VCaP (cell line): ENCODE data around the gene RNASEH2A.

Source experiments
- H3K27ac ChIP-seq: fragments of 450-650 bp; 2 replicates; pipeline ENCODE4 v1.5.1; 2017
- CTCF ChIP-seq: fragments of 450-650 bp; conservative IDR thresholded peaks from 2 replicates; pipeline ENCODE4 v1.5.1; 2017; ENCODE audit warnings: mild to moderate bottlenecking, moderate library complexity

RNASEH2A gene

DNA sequence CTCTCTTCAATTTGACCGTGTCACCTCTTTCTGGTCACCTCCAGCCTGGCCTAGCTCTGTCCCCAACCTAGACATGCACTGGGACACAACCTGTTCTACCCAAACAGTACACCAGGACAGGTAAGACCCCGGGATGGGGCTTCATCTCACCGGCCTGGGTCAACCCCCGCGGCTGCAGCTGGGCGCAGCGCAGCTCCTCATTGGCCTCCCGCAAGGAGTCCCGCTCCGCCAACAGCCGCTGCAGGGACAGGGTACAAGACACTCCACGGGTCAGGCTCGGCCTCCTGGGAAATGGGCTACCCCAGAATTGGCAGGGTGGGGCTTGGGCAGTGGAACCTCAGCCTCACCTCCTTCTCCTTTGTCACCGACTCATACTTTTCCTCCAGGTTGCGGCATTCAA is 38.7 kb upstream of the RNASEH2A start:
- no peak overlapping the region for H3K27ac ChIP-seq
- no peak for TF ChIP-seq CTCF

DNA sequence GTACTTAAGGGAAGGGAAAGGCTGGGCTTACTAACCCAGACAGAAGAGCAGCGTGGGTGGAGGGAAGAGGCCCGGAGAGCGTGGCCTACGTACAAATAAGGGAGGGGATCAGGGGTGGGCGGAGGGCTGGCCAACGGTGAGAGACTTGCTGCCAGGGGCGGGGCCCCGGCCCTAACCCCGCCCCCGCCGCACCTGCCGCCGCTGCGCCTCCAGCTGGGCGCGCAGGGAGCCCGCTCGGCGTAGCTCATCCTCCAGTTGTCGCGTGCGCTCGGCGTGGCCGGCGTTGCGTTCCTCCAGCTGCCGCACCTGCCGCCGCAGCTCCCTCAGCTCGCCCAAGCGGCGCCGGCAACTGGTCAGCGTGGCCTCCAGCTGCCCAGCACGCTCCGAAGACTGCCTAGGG is 36.7 kb upstream of the RNASEH2A start:
- TF ChIP-seq CTCF: no peak
- H3K27ac ChIP-seq: no peak overlapping the region

- no peak for TF ChIP-seq CTCF
- no peak overlapping the region for H3K27ac ChIP-seq
These were observed 35.5 kb upstream of the RNASEH2A start for GRCh38 chr19:12770922-12771321.

GRCh38 chr19:12772323-12772722 is 34.1 kb upstream of the RNASEH2A start:
- TF ChIP-seq CTCF: no peak
- 0 out of 2 replicates have a peak overlapping the region, but pooled peaks have one; percentile 93 for H3K27ac ChIP-seq

DNA sequence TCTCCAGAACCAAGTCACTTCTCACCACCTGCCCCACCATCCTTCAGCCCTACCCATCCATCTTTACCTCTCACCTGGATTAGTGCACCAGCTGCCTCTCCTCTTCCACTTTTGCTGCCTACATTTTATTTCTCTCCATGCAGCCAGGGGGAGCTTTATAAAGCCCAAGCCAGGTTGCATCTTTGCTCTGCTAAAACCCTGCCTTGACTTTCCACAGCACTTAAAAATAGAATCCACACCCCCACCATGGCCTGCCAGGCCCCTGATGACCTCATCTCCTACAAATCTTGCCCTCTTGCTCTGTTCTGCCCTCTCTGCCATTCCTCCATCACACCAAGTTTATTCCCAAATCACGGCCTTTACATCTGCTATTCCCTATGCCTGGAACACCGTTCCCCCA is 32.8 kb upstream of the RNASEH2A start:
- 0 out of 2 replicates have a peak, but pooled peaks have one; percentile 14 for TF ChIP-seq CTCF
- H3K27ac ChIP-seq: peak overlapping the region; percentile 93

GRCh38 chr19:12774588-12775555 is 31.5 kb upstream of the RNASEH2A start, which contains the start of gene HOOK2:
Gene HOOK2, minus strand, starts transcription at chr19:12775552. Its CDS starts 103 bp downstream, at chr19:12775449.
- peak within 1 kb of the TSS; percentile 93 for H3K27ac ChIP-seq
- TF ChIP-seq CTCF: no peak

DNA sequence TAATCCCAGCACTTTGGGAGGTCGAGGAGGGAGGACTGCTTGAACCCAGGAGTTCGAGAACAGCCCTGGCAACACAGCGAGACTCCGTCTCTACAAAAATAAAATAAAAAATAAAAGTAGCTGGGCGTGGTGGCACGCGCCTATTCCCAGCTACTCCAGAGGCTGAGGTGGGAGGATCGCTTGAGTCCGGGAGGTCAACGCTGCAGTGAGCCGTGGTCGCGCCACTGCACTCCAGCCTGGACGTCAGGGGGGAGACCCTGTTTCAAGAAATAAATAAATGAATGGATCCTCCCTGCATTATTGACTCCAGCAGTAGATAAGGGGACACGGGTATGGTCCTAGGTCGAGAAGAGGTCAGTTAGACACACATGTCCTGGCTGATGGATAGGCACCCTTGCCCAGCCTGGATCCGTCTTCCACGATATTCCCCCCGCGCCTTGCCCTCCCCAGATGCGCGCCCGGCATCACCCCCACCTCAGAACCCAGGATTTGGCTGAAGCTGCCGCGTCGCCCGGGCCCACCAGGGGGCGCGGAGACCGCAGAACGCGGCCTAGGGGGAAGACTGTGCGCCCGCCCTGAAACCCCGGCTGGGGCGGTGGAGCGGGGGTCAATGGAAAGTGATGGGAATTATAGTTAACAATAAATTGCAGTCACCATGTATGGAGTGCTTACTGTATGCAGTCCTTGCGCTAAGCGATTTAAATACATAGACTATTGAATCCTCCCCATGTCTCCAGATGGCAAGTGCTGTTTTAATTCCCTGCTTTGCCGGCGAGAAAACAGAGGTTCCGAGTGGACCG is 29.0 kb upstream of the RNASEH2A start:
- peak; percentile 96 for TF ChIP-seq CTCF
- peak overlapping the region; percentile 75 for H3K27ac ChIP-seq
